Transverse colon (tissue), 4 donors: ENCODE results near the gene SIGLECL1. TPM values are rescaled to one million over a fixed set of nuclear protein-coding genes. Genes with fewer than 3 reads are reported as not detected.
"Not testable (repeated sequence)": the region's sequence is repeated elsewhere in the genome, so short reads cannot be mapped to it uniquely, and the experiment has no call there.

Experiments used
- DNase-seq: peaks from one replicate; pipeline ENCODE4 v3.0.0-alpha.2; 2019
- H3K27ac ChIP-seq, 4 donors: fragments of 200-600 bp; sonication (generic); 2 replicates each; pipeline ENCODE4 v1.5.1; 2016 to 2018; ENCODE audit warnings: inconsistent platforms in 4 of 4
- H3K27me3 ChIP-seq: fragments of 200-600 bp; sonication (generic); 2 replicates; pipeline ENCODE4 v1.5.1; 2017; ENCODE audit warnings: inconsistent platforms
- H3K36me3 ChIP-seq, 4 donors: fragments of 200-600 bp; sonication (generic); 2 replicates each; pipeline ENCODE4 v1.5.1; 2017 to 2019; ENCODE audit warnings: inconsistent platforms in 4 of 4
- H3K4me1 ChIP-seq, 4 donors: fragments of 200-600 bp; sonication (generic); 2 replicates each; pipeline ENCODE4 v1.5.1; 2017 to 2020; ENCODE audit warnings: inconsistent platforms in 4 of 4
- H3K4me3 ChIP-seq, 4 donors: fragments of 200-600 bp; sonication (generic); 1 replicate in 1 of 4; 2 replicates in 3 of 4; pipeline versions ENCODE4 v1.5.1 to v1.6.1; 2017 to 2019; ENCODE audit warnings: inconsistent platforms in 4 of 4
- H3K9me3 ChIP-seq, 2 donors: fragments of 200-600 bp; sonication (generic); 2 replicates each; pipeline ENCODE4 v1.5.1; 2017 to 2019; ENCODE audit warnings: inconsistent platforms in 2 of 2
- CTCF ChIP-seq, 5 experiments: fragments of 200-600 bp in 3 of 5; fragments of 450-650 bp in 2 of 5; sonication (generic) in 3 of 5; IDR thresholded peaks; 1 replicate in 2 of 5; 2 replicates in 3 of 5; pipeline ENCODE4 v1.5.1; 2016 to 2017; ENCODE audit warnings: antibody characterized with exemption in 5 of 5, inconsistent platforms in 3 of 5, mild to moderate bottlenecking in 2 of 5, moderate library complexity in 1 of 5
- EP300 ChIP-seq: sonication (generic); formaldehyde crosslinking; IDR thresholded peaks from one replicate; pipeline ENCODE4 v1.6.1; 2017; ENCODE audit warnings: antibody characterized with exemption, low read depth
- POLR2A ChIP-seq: fragments of 450-650 bp; IDR thresholded peaks from one replicate; pipeline ENCODE4 v1.6.1; 2016; ENCODE audit warnings: antibody characterized with exemption, mild to moderate bottlenecking, moderate library complexity
- POLR2AphosphoS5 ChIP-seq, 3 donors: sonication (generic); formaldehyde crosslinking; IDR thresholded peaks; one replicate each; pipeline ENCODE4 v1.6.1; 2016; ENCODE audit warnings: antibody characterized with exemption in 3 of 3
- WGBS, 2 donors: methylation state at CpG; one replicate each; pipeline ENCODE4 v1.1.5; 2018; ENCODE audit warnings: low coverage in 1 of 2; 5-methylcytosine and 5-hydroxymethylcytosine counted together
- in situ Hi-C, 4 donors: fragments of 200-750 bp; cut with MboI; loops; one replicate each; pipeline versions ENCODE4 v1.15.0 to v1.15.1; 2017; ENCODE audit warnings: low sequenced_read_pairs in 3 of 4, low pct_ligation_motif_present in 1 of 4, low pct_unique_long_range_greater_than_20kb in 1 of 4
- intact Hi-C: fragments of 100-400 bp; cut with DNase I; formaldehyde crosslinking; loops from one replicate; pipeline ENCODE4 v1.15.1; 2023; ENCODE audit warnings: low total_unique reads
- total RNA-seq, 4 donors: library from RNA; depleted of rRNA; stranded (reverse); fragments of >200 nt; gene quantifications; one replicate each; pipeline ENCODE4 v1.1.0, GENCODE V29; 2016

The SIGLECL1 gene
- total RNA-seq, 4 donors from 2014 or later: not detected

- TF ChIP-seq POLR2AphosphoS5 (IDR thresholded peaks at IDR 0.05) (no peak), EP300 (no peak), POLR2A (no peak), CTCF (IDR thresholded peaks at IDR 0.05) (no peak)
- H3K27me3 ChIP-seq: peaks cover 7% of the 10 kb centered on the region
- in situ Hi-C loops (no loop called here), intact Hi-C loops (no loop called here)
- no peaks in the 10 kb centered on the region for H3K4me1 ChIP-seq
- H3K9me3 ChIP-seq: no peaks in the 10 kb centered on the region
- H3K4me3 ChIP-seq: no peak overlapping the region
- no peaks in the 10 kb centered on the region for H3K36me3 ChIP-seq
- no peak for DNase-seq
- no peak overlapping the region for H3K27ac ChIP-seq
These were observed 29.9 kb upstream of the SIGLECL1 start for GRCh38 chr19:51220996-51221395.

GRCh38 chr19:51224163-51224641, 26.7 kb upstream of the SIGLECL1 start:
- H3K27me3 ChIP-seq: peaks cover 7% of the 10 kb centered on the region
- H3K36me3 ChIP-seq: no peaks in the 10 kb centered on the region
- intact Hi-C loops: no loop called here
- no peak for DNase-seq
- in situ Hi-C loops: no loop called here
- no peak overlapping the region for H3K27ac ChIP-seq
- H3K4me3 ChIP-seq: no peak overlapping the region
- 52 to 61% methylated on average over 3 of the region's 3 CpGs for WGBS, 2 donors
- no peaks in the 10 kb centered on the region for H3K4me1 ChIP-seq
- H3K9me3 ChIP-seq: no peaks in the 10 kb centered on the region
- TF ChIP-seq POLR2AphosphoS5 (IDR thresholded peaks at IDR 0.05): no peak

DNA sequence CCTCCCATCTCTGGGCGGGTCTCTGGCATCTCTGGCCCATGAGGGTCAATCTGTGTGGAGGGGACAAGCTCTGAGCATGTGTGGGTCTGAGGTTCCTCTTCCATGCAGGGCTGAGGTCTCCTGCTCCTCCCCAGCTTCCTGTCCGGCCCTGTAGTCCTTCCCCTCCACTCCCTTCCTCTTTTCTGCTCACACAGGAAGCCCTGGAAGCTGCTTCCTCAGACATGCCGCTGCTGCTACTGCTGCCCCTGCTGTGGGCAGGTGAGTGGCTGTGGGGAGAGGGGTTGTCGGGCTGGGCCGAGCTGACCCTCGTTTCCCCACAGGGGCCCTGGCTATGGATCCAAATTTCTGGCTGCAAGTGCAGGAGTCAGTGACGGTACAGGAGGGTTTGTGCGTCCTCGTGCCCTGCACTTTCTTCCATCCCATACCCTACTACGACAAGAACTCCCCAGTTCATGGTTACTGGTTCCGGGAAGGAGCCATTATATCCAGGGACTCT, 25.9 kb upstream of the SIGLECL1 start, which contains the start of gene CD33:
Gene CD33 (plus strand): TSS at position 183 of the 496 bp plus-strand sequence. CDS start 39 bp downstream, at position 222.
- intact Hi-C loops, H3K9me3 ChIP-seq, in situ Hi-C loops: not testable (repeated sequence)

GRCh38 chr19:51226067-51226466, 24.8 kb upstream of the SIGLECL1 start:
- in situ Hi-C loops (no loop called here), intact Hi-C loops (no loop called here)
- TF ChIP-seq EP300: no peak
- TF ChIP-seq CTCF (IDR thresholded peaks at IDR 0.05): no peak
- TF ChIP-seq POLR2A: no peak
- no peak for TF ChIP-seq POLR2AphosphoS5 (IDR thresholded peaks at IDR 0.05)
- Histone ChIP-seq H3K9me3 (no peaks in the 10 kb centered on the region), H3K27me3 (peaks cover 1% of the 10 kb centered on the region), H3K4me3 (peak overlapping the region in 1 of 4 donors; percentile 20), H3K4me1 (no peaks in the 10 kb centered on the region), H3K36me3 (no peaks in the 10 kb centered on the region), H3K27ac (no peak overlapping the region)
- DNase-seq: no peak
- WGBS, 2 donors: 55% methylated on average over 3 of the region's 3 CpGs; no CpG with 5 or more reads in 1 of the 2 donors

More for the DNA sequence above, 25.9 kb upstream of the SIGLECL1 start, which contains the start of gene CD33:
- 63 to 65% methylated on average over 5 to 11 of the region's 11 CpGs for WGBS, 2 donors
- H3K4me3 ChIP-seq: peak within 1 kb of the TSS in 1 of 4 donors; percentile 20
- not testable (repeated sequence) for H3K4me1 ChIP-seq, H3K36me3 ChIP-seq, H3K27ac ChIP-seq, H3K27me3 ChIP-seq, DNase-seq

GRCh38 chr19:51227326-51227725, 23.6 kb upstream of the SIGLECL1 start:
- no peak for DNase-seq
- no peaks in the 10 kb centered on the region for H3K36me3 ChIP-seq
- H3K4me3 ChIP-seq: no peak overlapping the region
- in situ Hi-C loops: no loop called here
- H3K4me1 ChIP-seq: no peaks in the 10 kb centered on the region
- intact Hi-C loops: no loop called here
- TF ChIP-seq CTCF (IDR thresholded peaks at IDR 0.05) (no peak), EP300 (no peak), POLR2AphosphoS5 (IDR thresholded peaks at IDR 0.05) (no peak), POLR2A (no peak)
- H3K27ac ChIP-seq: no peak overlapping the region
- no peaks in the 10 kb centered on the region for H3K27me3 ChIP-seq
- 32 to 40% methylated on average over 2 of the region's 2 CpGs for WGBS, 2 donors
- no peaks in the 10 kb centered on the region for H3K9me3 ChIP-seq
